Stimulated activated naive B cell treated with anti-CD40 and anti-IgM and Interleukin-4, amounts not matched to agents 10 μg/mL and 1 μg/mL and 100 μg/mL, for 72 hours (primary cell): ENCODE results near the gene PRKCSH.
"Not testable (repeated sequence)": the region's sequence is repeated elsewhere in the genome, so short reads cannot be mapped to it uniquely, and the experiment has no call there.

Source experiments
- ATAC-seq, 2 donors: fragments of 150-1000 bp; cut with Tn5 transposase; replicated peaks; 2 replicates each; pipeline ENCODE4 v1.10.0; 2021; ENCODE audit warnings: moderate library complexity in 1 of 2
- DNase-seq: peaks from one replicate; pipeline ENCODE4 v3.0.0; 2021
- H3K27ac Mint-ChIP-seq: one replicate; pipeline ENCODE4 v1.8.0; 2022; ENCODE audit warnings: mild to moderate bottlenecking, mixed read lengths
- H3K27me3 Mint-ChIP-seq, 2 donors: one replicate each; pipeline ENCODE4 v1.8.0; 2022; ENCODE audit warnings: mixed read lengths in 2 of 2
- H3K36me3 Mint-ChIP-seq, 2 donors: one replicate each; pipeline ENCODE4 v1.8.0; 2022; ENCODE audit warnings: mixed read lengths in 2 of 2, mild to moderate bottlenecking in 1 of 2
- H3K4me1 Mint-ChIP-seq, 2 donors: one replicate each; pipeline ENCODE4 v1.8.0; 2022; ENCODE audit warnings: mixed read lengths in 2 of 2, mild to moderate bottlenecking in 1 of 2
- H3K4me3 Mint-ChIP-seq, 2 donors: one replicate each; pipeline ENCODE4 v1.8.0; 2022; ENCODE audit warnings: mild to moderate bottlenecking in 2 of 2, mixed read lengths in 2 of 2, moderate library complexity in 1 of 2
- H3K9me3 Mint-ChIP-seq, 2 donors: one replicate each; pipeline ENCODE4 v1.8.0; 2022; ENCODE audit warnings: mixed read lengths in 2 of 2, mild to moderate bottlenecking in 1 of 2

Gene PRKCSH

GRCh38 chr19:11426656-11427055 is 8.8 kb upstream of the PRKCSH start:
- peaks cover 10 to 13% of the 10 kb centered on the region in 2 donors for H3K27me3 Mint-ChIP-seq
- no peak overlapping the region for H3K4me3 Mint-ChIP-seq
- H3K4me1 Mint-ChIP-seq: peaks cover 19 to 25% of the 10 kb centered on the region in 2 donors
- no peak overlapping the region for H3K27ac Mint-ChIP-seq
- ATAC-seq (no peak), DNase-seq (no peak)
- no peaks in the 10 kb centered on the region for H3K36me3 Mint-ChIP-seq
- no peaks in the 10 kb centered on the region for H3K9me3 Mint-ChIP-seq

DNA sequence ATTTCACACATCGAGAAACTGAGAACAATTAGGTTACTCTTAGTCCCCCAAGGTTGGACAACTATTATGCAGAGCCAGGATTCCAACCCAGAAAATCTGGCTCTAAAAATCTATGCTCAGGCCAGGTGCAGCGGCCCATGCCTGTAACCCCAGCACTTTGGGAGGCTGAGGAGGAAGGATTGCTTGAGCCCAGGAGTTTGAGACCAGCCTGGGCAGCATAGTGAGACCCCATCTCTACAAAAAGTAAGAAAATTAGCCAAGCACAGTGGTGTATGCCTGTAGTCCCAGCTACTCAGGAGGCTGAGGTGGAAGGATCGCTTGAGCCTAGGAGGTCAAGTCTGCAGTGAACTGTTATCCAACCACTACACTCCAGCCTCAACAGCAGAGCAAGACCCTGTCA is 1.9 kb upstream of the PRKCSH start:
- ATAC-seq, H3K4me3 Mint-ChIP-seq, H3K27ac Mint-ChIP-seq, DNase-seq, H3K9me3 Mint-ChIP-seq, H3K27me3 Mint-ChIP-seq: not testable (repeated sequence)
- Mint-ChIP-seq H3K36me3 (peaks cover 22 to 25% of the 10 kb centered on the region in 2 donors), H3K4me1 (peaks cover 19 to 35% of the 10 kb centered on the region in 2 donors)

- H3K9me3 Mint-ChIP-seq: no peaks in the 10 kb centered on the region
- H3K4me3 Mint-ChIP-seq: peak overlapping the region; percentile 99
- peaks cover 25 to 31% of the 10 kb centered on the region in 2 donors for H3K36me3 Mint-ChIP-seq
- peaks cover 19 to 36% of the 10 kb centered on the region in 2 donors for H3K4me1 Mint-ChIP-seq
- ATAC-seq: peak; percentile 14 to 22
- DNase-seq: no peak
- peak overlapping the region; percentile 99 for H3K27ac Mint-ChIP-seq
- no peaks in the 10 kb centered on the region for H3K27me3 Mint-ChIP-seq
Measured at GRCh38 chr19:11434703-11435056, 755 bp upstream of the PRKCSH start.

- Mint-ChIP-seq H3K27me3 (no peaks in the 10 kb centered on the region), H3K9me3 (no peaks in the 10 kb centered on the region), H3K36me3 (peaks cover 34 to 38% of the 10 kb centered on the region in 2 donors), H3K4me3 (peak overlapping the region; percentile 99), H3K4me1 (peaks cover 22 to 42% of the 10 kb centered on the region in 2 donors), H3K27ac (peak overlapping the region; percentile 99)
- no peak for DNase-seq
- no peak for ATAC-seq
Measured at GRCh38 chr19:11435833-11436313, 438 bp downstream of the PRKCSH start.

GRCh38 chr19:11437955-11438354 is 2.5 kb downstream of the PRKCSH start:
- peak; percentile 36 for DNase-seq
- Mint-ChIP-seq H3K4me3 (peak overlapping the region; percentile 64 to 76), H3K27me3 (no peaks in the 10 kb centered on the region), H3K4me1 (peaks cover 30 to 55% of the 10 kb centered on the region in 2 donors), H3K27ac (peak overlapping the region; percentile 95), H3K36me3 (peaks cover 44 to 52% of the 10 kb centered on the region in 2 donors), H3K9me3 (no peaks in the 10 kb centered on the region)
- ATAC-seq: peak; percentile 7 to 25

DNA sequence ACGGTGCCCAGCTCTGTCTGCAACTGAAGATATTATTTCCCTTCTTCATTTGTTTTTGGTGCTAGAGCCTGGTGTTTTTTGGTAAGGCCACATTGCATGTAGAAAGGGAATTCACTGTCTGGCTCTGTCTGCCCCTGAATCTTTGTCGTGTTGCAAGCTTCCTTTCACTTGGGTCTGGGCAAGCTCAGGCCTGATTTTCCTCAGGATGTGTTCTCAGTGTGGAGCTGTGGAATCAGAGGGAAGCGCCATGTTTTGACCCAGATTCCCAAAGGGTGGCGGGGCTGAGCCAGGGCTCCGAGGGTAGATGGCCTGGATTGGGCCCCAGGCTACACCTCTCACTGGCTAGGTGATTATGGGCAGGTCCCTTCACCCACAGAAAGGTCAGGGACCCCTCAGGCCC is 8.6 kb downstream of the PRKCSH start:
- H3K36me3 Mint-ChIP-seq: peaks cover 36 to 60% of the 10 kb centered on the region in 2 donors
- no peaks in the 10 kb centered on the region for H3K9me3 Mint-ChIP-seq
- DNase-seq (no peak), ATAC-seq (no peak)
- peaks cover 20 to 25% of the 10 kb centered on the region in 2 donors for H3K4me1 Mint-ChIP-seq
- no peaks in the 10 kb centered on the region for H3K27me3 Mint-ChIP-seq
- no peak overlapping the region for H3K4me3 Mint-ChIP-seq
- no peak overlapping the region for H3K27ac Mint-ChIP-seq

DNA sequence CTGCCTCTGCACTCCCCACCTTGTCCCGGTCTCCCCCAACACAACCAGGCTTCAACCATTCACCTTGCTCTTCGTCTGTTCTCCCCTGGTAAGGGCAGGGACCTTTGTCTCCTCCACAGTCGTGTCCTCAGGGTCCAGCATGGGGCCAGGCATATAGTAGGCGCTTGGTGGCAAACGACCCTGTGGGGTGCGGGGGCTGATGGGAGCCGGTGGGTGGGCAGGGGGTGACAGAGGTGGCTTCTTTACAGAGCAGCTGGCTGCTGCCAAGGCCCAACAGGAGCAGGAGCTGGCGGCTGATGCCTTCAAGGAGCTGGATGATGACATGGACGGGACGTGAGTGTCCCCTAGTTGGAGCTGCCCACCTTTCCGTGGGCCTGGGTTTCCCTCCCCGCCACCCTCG is 9.7 kb downstream of the PRKCSH start:
- Mint-ChIP-seq H3K36me3 (peaks cover 38 to 67% of the 10 kb centered on the region in 2 donors), H3K4me1 (peaks cover 20 to 25% of the 10 kb centered on the region in 2 donors), H3K27ac (no peak overlapping the region), H3K9me3 (no peaks in the 10 kb centered on the region), H3K27me3 (no peaks in the 10 kb centered on the region), H3K4me3 (no peak overlapping the region)
- ATAC-seq (no peak), DNase-seq (no peak)

GRCh38 chr19:11446271-11446651 is 10.8 kb downstream of the PRKCSH start:
- DNase-seq (no peak), ATAC-seq (no peak)
- H3K27ac Mint-ChIP-seq: no peak overlapping the region
- H3K4me1 Mint-ChIP-seq: peaks cover 14 to 15% of the 10 kb centered on the region in 2 donors
- H3K36me3 Mint-ChIP-seq: peaks cover 35 to 64% of the 10 kb centered on the region in 2 donors
- H3K9me3 Mint-ChIP-seq: no peaks in the 10 kb centered on the region
- no peak overlapping the region for H3K4me3 Mint-ChIP-seq
- no peaks in the 10 kb centered on the region for H3K27me3 Mint-ChIP-seq

- peak; percentile 29 for DNase-seq
- Mint-ChIP-seq H3K4me1 (peaks cover 11 to 14% of the 10 kb centered on the region in 2 donors), H3K9me3 (no peaks in the 10 kb centered on the region), H3K27ac (no peak overlapping the region), H3K36me3 (peaks cover 34 to 61% of the 10 kb centered on the region in 2 donors), H3K4me3 (no peak overlapping the region), H3K27me3 (no peaks in the 10 kb centered on the region)
- peak; percentile 78 to 81 for ATAC-seq
Measured at GRCh38 chr19:11446652-11447301, 11.3 kb downstream of the PRKCSH start.

- DNase-seq: no peak
- Mint-ChIP-seq H3K27ac (peak overlapping the region; percentile 14), H3K4me1 (peaks cover 5 to 11% of the 10 kb centered on the region in 2 donors), H3K9me3 (no peaks in the 10 kb centered on the region), H3K27me3 (no peaks in the 10 kb centered on the region), H3K4me3 (no peak overlapping the region), H3K36me3 (peaks cover 28 to 54% of the 10 kb centered on the region in 2 donors)
- no peak for ATAC-seq
Measured at GRCh38 chr19:11447347-11448262, 12.2 kb downstream of the PRKCSH start.

GRCh38 chr19:11448410-11448809 is 13.0 kb downstream of the PRKCSH start:
- peaks cover 28 to 54% of the 10 kb centered on the region in 2 donors for H3K36me3 Mint-ChIP-seq
- H3K9me3 Mint-ChIP-seq: no peaks in the 10 kb centered on the region

DNA sequence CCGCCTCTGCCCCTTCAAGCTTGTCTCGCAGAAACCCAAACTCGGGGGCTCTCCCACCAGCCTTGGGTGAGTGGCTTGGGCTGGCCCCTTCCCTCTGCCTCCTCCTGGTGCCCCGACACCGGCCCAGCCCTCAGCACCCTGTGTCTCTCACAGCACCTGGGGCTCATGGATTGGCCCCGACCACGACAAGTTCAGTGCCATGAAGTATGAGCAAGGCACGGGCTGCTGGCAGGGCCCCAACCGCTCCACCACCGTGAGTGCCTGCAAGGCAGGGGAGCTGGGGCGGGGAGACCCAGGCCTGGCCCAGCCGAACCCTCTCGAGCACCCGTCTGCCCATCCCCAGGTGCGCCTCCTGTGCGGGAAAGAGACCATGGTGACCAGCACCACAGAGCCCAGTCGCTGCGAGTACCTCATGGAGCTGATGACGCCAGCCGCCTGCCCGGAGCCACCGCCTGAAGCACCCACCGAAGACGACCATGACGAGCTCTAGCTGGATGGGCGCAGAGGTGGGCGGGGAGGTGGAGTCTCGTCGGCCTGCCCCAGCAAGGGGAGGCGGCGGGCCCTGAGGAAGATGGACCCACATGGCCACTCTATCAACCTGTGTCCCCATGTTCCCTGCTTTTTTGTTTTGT is 13.6 kb downstream of the PRKCSH start:
- H3K4me3 Mint-ChIP-seq: no peak overlapping the region
- H3K4me1 Mint-ChIP-seq: peaks cover 3 to 10% of the 10 kb centered on the region in 2 donors
- peaks cover 26 to 52% of the 10 kb centered on the region in 2 donors for H3K36me3 Mint-ChIP-seq
- no peaks in the 10 kb centered on the region for H3K9me3 Mint-ChIP-seq
- H3K27ac Mint-ChIP-seq: no peak overlapping the region
- ATAC-seq (no peak), DNase-seq (no peak)
- no peaks in the 10 kb centered on the region for H3K27me3 Mint-ChIP-seq

More at GRCh38 chr19:11448410-11448809, 13.0 kb downstream of the PRKCSH start:
- H3K27ac Mint-ChIP-seq: peak overlapping the region; percentile 37
- peaks cover 5 to 11% of the 10 kb centered on the region in 2 donors for H3K4me1 Mint-ChIP-seq
- H3K4me3 Mint-ChIP-seq: no peak overlapping the region
- no peak for DNase-seq
- no peaks in the 10 kb centered on the region for H3K27me3 Mint-ChIP-seq
- ATAC-seq: no peak

GRCh38 chr19:11450570-11451326 is 15.3 kb downstream of the PRKCSH start:
- H3K27me3 Mint-ChIP-seq: no peaks in the 10 kb centered on the region
- no peak overlapping the region for H3K4me3 Mint-ChIP-seq
- H3K4me1 Mint-ChIP-seq: peaks cover 0 to 4% of the 10 kb centered on the region in 2 donors
- ATAC-seq (no peak), DNase-seq (no peak)
- H3K9me3 Mint-ChIP-seq: no peaks in the 10 kb centered on the region
- no peak overlapping the region for H3K27ac Mint-ChIP-seq
- peaks cover 22 to 36% of the 10 kb centered on the region in 2 donors for H3K36me3 Mint-ChIP-seq
